IPS-18c (cell line): Measurements from ENCODE around the gene LMX1A.

Experiments
- H3K4me3 ChIP-seq: 2 replicates; pipeline ENCODE4 v1.7.0; 2013; ENCODE audit warnings: low read depth, mild to moderate bottlenecking, low read length, moderate library complexity; ENCODE audit not compliant: insufficient read depth
- H3K9me3 ChIP-seq: one replicate; pipeline ENCODE4 v1.6.1; 2013; ENCODE audit warnings: mild to moderate bottlenecking, low read length, moderate library complexity; ENCODE audit not compliant: control insufficient read depth, insufficient read depth

Gene LMX1A

DNA sequence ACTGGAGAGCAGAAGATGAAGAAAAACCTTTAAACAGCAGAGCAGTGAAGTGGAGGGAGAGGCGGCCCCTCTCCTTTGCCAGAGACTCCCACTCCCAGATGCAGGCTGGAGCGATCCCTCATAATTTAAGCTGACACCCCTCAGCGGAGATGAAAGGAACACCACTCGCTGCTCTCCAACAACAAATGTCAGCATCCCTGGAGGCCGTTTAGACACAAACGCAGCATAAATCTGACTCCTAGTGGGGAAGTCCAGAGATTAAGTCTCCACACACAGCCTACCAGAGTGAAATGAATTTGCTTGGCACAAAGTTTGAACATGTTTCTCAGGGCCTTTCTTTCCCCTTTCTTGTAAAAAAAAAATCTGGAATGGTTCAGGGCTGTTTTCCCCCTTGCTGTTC lies 137.8 kb downstream of the LMX1A start:
- Histone ChIP-seq H3K9me3 (no peaks in the 10 kb centered on the region), H3K4me3 (no peak overlapping the region)

DNA sequence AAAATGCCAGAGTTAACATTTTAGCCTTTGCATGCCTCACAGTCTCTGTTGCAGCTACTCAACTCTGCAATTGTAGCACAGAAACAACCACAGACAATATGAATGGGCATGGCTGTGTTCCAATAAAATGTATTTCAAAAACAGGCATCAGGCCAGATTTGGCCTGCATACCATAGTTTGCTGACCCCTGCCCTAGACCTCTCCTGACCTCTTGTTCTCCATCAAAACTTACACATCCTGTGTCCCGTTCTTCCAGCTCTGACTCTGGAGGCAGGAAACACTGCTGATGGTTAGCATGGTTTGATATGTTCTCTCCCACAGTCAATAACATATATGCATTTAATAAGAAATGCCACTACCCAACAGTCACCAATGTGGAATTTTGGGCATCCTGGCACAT lies 138.6 kb downstream of the LMX1A start:
- Histone ChIP-seq H3K9me3 (no peaks in the 10 kb centered on the region), H3K4me3 (no peak overlapping the region)

DNA sequence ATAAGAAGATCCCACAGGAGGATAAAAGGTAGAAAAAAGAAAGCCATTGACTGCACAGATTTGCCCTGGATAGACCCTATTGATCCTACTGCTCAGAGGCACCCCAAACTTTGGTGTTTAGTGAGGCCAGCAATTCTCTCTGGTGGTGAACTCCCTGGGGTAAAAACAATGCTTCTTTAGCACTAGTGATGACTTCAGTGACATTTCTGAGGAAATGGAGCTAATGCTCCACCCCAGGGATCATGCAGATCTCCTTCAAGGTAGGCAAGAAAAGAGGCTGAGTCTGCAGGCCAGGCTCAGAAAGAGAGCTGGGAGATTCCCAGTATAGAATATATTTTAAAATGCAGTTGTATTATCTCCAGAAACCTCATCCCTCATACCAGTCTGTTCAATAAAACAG lies 140.3 kb downstream of the LMX1A start:
- no peak overlapping the region for H3K4me3 ChIP-seq

DNA sequence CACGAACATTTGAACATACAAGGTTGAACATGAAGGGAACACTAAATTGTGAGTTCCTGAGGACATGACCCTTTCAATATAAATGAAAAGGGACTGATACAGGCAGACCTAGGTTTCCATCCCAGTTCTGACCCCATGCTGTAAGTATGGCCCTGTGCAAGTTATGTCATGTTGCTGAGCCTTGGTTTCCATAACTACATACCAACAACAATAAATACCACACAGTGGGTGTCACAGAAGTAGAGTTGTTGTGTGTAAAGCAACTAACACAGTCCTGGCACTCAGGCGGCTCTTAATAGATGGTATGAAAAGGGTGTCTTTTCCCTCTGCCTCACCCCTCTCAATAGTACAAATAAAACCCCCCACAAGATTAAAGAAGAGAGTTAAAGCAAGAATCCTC lies 140.8 kb downstream of the LMX1A start:
- Histone ChIP-seq H3K4me3 (no peak overlapping the region), H3K9me3 (no peaks in the 10 kb centered on the region)

More for the DNA sequence above, 140.3 kb downstream of the LMX1A start:
- H3K9me3 ChIP-seq = no peaks in the 10 kb centered on the region

DNA sequence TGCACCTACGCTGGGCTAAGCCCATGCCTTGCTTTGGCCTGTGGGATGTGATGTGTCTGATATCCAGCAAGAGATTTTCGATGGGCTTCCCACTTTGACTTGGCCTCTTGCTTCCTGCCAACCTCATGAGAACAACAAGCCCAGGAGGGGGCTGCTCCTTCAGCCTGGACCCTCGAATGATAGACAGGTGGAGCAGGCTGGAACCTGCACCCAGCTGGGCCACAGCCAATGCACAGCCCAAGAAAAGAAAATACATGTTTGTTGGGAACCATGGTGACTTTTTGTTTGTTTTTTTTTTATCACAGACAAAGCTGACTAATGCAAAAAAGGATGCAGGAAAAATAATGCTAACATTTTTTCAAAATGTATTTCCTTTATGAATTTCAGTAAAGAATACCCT lies 144.3 kb downstream of the LMX1A start:
- no peak overlapping the region for H3K4me3 ChIP-seq
- H3K9me3 ChIP-seq = no peaks in the 10 kb centered on the region

DNA sequence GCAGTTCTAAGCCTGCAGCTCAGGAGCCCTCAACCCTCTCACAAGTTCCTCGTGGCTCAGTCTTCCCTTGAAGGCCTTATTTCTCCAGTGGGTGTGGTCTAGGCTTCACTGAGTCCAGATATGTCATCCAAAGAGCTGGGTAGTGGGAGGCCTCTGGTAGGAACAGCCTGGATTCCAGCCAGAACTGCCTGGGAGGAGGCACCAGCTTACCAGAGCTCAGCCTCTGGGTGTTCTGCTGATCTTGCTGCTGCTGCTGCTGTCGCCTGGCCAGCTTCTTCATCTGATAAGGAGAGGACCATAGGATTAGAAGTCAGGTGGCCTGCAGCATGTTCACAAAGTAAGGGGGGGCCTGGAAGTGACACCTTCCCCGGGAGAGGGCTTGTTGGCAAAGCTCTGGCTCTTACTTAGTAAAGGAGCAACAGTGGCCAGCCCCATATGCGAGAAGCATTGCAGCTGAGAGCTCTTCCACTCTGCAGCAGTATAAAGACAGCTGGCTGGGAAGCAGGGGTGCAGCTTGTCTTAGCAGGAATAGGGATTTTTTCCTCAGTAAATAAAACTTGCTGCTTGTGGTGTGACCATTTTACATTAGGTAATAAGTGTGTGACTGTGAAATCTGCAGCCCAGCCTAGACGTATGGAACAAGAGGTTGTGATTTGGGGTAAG lies 148.5 kb downstream of the LMX1A start:
- H3K9me3 ChIP-seq = no peaks in the 10 kb centered on the region
- no peak overlapping the region for H3K4me3 ChIP-seq

DNA sequence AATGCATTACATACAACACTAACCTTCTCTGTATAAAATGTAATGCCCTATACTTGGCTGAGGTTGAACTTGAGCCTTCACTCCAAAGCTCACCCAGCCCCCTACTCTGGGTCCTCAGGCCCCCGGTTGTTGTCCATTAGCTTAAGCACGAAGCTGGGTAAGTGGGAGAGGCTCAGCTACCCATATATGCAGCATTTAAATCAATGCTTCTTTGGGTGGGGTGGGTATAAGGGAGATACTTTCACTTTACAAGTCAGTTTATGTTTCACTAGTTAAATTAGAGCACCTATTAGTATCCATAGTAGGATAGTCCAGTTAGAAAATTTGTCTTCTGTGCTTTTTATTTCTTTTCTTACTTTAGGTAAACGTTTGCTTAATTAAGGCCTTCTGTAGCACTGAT lies 151.4 kb downstream of the LMX1A start:
- Histone ChIP-seq H3K9me3 (no peaks in the 10 kb centered on the region), H3K4me3 (no peak overlapping the region)

DNA sequence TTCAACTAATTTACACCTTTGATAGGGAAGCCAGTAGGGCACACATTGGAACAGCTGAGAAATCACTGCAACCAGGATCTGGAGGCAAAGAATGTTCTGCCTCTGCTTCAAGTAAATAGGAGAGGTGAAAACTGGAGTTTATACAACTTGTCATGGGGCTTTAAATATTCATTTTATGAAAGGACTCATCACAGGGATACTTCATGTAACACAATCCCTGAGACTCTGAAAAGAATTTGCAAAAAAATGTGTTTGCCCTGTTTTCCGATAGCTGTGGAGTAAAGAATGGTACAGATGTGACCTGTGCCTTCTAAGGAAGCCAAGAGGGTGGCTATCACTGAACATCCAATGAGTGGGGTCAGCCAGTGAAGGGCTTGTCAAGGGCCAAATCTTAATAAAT lies 152.0 kb downstream of the LMX1A start:
- Histone ChIP-seq H3K9me3 (no peaks in the 10 kb centered on the region), H3K4me3 (no peak overlapping the region)

DNA sequence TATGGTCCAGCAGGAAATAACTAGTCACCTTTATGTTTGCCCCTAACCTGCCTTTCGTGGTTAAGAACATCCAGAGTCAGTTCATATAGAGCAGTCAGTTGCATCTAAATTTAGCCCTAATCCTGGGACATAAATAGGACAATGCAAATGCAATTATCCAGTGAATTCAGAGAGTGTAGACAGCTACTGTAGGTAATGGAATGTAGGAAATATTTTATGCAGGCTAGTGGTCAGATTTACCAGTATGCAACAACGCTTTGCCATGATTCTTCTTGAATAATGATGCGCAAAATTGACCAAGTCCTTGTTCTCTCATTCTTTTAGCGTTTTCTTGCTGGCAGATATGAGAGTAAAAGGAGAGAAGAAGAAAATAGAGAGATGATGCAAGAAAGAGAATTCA lies 165.4 kb downstream of the LMX1A start:
- H3K4me3 ChIP-seq = no peak overlapping the region
- no peaks in the 10 kb centered on the region for H3K9me3 ChIP-seq

DNA sequence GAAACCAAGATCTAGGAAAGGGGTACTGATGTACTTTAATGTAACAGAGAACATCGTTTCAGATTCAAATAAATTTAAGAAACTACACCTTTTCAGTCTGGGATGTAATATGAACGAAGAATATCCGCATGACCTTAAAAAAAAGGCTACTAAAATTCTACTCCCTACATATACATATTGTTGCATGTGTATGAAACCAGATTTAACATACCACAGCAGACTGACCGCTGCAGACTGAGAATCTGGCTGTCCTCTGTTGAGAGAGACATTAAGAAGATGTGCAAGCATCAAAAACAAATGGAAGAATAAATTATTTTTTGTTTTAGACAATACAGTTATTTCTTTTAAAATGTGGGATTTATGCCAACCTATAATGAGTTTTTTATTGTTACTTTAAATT lies 166.6 kb downstream of the LMX1A start:
- Histone ChIP-seq H3K4me3 (no peak overlapping the region), H3K9me3 (no peaks in the 10 kb centered on the region)

DNA sequence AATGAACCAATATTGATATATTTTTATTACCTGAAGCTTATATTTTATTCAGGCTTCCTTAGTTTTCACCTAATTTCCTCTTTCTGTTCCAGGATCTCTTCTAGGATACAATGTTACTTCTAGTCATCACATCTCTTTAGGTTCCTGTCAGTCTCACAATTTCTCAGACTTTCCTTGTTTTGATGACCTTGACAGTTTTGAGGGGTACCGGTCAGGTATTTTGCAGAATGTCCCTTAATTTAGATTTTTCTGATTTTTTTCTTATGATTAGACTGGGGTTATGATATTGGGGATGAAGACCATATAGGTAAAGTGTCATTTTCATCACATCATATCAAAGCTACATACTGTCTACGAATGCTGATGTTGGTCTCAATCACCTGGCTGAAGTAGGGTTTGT lies 167.5 kb downstream of the LMX1A start:
- Histone ChIP-seq H3K4me3 (no peak overlapping the region), H3K9me3 (no peaks in the 10 kb centered on the region)

DNA sequence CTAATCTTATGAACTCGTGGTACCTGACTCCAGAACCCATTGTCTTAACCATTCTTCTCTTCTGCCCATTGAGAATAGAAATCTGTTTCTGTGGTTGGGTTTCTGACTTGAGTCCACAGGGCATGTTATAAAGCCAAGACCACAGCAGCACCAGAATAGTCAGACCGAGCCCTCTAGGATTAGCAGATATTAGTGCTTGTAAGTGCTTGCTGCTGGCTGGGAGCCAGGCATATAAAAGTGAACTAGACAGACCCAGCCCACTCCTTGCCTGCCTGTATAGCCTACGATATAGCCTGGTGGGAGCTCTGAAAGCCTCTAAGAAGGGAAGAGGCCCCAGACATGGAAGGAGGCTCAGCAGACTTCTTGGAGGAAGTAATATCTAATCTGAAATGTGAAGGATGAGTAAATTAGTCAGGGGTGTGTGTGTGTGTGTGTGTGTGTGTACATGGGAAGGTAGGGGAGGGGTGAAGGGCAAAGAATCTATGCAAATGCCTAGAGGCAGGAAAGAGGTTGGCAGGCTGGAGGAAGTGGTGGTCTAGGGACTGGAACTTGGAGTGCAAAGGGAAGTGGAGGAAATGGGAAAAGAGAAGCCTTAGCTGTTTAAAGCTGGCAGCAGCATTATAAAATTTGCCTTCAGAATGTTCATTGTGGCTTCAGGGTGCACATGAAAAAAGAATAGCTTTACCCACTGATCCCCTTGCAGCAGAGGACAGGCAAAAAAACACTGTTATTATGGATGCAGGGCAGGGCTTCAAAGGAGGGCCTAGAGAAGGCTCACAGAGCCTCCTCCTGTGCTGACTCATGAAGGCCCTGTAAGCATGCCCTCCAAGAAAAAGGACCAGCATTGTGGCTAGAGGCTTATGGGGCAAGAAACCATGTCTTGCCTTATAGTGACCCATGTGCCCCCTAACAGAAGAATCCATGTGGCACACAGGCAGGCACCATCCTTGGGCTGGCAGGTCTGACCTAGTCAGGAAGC lies 169.2 kb downstream of the LMX1A start:
- Histone ChIP-seq H3K4me3 (no peak overlapping the region), H3K9me3 (peaks cover under 1% of the 10 kb centered on the region)

DNA sequence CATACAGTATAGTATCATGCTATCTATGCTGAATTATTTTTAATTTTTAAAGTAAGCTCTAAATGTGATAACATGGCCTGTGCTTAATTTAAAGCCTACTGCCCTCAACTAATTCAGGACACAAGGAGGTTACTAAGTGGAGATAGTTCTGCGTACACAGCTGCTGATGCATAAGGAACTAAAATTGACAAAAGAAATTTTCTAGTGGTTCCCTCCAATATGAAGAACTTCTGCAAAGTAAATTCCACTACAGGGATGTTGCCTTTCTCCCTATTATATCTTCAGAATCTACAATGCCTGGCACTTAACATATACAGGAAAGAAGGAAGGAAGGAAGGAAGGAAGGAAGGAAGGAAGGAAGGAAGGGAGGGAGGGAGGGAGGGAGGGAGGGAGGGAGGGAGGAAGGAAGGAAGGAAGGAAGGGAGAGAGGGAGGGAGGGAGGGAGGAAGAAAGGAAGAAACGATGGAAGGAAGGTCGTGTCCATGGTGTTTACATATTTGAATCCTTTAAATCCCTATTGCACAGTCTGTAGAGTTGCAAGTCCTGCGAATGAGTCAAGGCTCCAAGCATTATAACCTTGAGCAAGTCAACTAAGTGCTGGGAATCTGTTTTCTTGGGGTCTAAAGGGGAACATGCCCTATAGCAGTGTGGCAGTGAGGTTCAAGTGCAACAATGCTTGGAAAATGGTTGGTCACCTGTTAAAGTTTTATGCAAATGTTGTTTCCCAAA lies 171.2 kb downstream of the LMX1A start:
- Histone ChIP-seq H3K4me3 (no peak overlapping the region), H3K9me3 (peaks cover 2% of the 10 kb centered on the region)

DNA sequence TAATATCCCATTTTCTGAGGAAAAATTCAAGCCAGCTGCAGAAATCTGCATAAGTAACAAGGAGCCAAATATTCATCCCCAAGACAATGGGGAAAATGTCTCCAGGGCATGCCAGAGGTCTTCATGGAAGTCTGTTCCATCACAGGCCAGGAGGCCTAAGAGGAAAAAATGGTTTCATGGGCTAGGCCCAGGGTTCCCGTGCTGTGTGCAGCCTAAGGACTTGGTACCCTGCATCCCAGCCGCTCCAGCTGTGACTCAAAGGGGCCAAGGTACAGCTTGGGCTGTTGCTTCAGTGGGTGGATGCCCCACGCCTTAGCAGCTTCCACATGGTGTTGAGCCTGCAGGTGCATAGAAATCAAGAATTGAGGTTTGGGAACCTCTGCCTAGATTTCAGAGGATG lies 173.5 kb downstream of the LMX1A start:
- Histone ChIP-seq H3K9me3 (peaks cover 2% of the 10 kb centered on the region), H3K4me3 (no peak overlapping the region)

DNA sequence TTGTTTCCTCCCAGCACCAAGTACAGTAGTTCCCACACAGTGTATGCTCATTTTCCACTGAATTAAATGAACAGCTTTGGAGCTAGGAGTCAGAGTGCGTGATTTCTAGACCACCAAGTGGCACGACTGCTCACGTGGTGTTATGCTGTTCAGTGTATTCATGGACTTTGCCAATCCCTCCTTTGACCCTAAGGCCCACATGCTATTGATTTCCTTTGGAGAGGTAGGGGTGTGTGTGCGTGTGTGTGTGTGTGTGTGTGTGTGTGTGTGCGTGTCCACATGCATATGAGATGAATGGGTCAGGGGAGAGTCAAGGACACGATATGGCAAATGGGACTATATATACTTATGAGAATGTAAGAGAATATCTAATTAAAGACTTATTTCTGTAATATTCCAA lies 177.2 kb downstream of the LMX1A start:
- peaks cover 2% of the 10 kb centered on the region for H3K9me3 ChIP-seq
- H3K4me3 ChIP-seq = no peak overlapping the region

DNA sequence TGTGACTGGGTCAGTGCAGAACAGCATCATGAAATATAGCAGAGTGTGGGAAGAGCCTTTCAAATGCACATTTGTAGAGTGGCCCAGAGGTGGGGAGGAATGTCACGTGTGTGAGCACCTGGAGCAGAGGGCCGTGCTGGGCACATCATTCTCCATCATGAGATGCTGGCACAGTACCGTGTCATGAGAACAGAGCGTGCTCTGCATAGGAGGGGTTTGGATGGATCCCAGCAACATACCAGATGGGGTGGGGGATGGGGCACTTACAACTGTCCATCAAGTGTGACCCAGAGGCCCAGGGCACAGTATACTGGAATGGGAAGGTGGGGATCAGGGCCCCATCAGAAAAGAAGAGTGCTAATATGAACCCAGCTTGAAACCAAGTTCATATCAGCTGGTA lies 182.0 kb downstream of the LMX1A start:
- H3K4me3 ChIP-seq = no peak overlapping the region
- no peaks in the 10 kb centered on the region for H3K9me3 ChIP-seq

DNA sequence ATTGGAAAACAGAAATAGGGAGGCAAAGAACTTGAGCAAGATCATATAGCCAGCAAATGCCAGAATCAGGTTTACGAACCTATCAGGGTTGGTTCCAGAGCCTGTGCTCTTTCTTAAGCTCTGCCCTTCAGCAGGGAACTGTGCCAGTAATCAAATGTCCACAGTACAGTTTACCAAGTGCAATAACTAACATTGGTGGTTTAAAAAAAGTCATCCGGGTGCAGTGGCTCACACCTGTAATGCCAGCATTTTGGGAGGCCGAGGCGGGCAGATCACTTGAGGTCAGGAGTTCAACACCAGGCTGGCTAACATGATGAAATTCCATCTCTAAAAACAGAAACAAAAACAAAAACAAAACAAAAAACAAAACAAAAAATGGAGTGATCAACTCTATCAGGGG lies 182.7 kb downstream of the LMX1A start:
- no peaks in the 10 kb centered on the region for H3K9me3 ChIP-seq
- H3K4me3 ChIP-seq = no peak overlapping the region

DNA sequence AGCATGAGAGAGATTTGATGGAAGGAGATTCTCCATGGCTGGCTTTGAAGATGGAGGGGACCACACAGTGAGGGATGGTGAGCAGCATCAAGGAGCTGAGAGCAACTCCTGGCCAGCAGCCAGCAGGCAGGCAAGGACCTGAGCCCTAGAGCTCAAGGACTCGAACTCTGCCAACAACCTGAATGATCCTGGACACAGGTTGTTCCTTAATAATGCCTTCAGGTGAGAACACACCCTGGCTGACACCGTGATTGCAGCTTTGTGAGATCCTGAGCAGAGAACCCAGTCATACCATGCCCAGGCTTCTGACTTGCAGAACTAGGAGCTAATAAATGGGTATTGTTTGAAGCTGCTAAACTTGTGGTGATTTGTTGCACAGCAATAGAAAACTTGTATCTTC lies 183.1 kb downstream of the LMX1A start:
- Histone ChIP-seq H3K9me3 (no peaks in the 10 kb centered on the region), H3K4me3 (no peak overlapping the region)
